Testis (tissue), 2 donors: ENCODE results near the gene SBF1.

ENCODE experiments used
- POLR2A ChIP-seq: fragments of 450-650 bp; IDR thresholded peaks from one replicate; pipeline ENCODE4 v1.6.1; 2017; ENCODE audit warnings: antibody characterized with exemption, mild to moderate bottlenecking, moderate library complexity
- TF ChIP-seq, protein P1 (sequence below), 3 experiments: fragments of 450-650 bp in 2 of 3; fragments of 200-600 bp in 1 of 3; sonication (generic) in 1 of 3; IDR thresholded peaks; one replicate each; pipeline ENCODE4 v1.5.1; 2016 to 2019; ENCODE audit warnings: antibody characterized with exemption in 3 of 3, mild to moderate bottlenecking in 2 of 3, moderate library complexity in 1 of 3

DNA sequence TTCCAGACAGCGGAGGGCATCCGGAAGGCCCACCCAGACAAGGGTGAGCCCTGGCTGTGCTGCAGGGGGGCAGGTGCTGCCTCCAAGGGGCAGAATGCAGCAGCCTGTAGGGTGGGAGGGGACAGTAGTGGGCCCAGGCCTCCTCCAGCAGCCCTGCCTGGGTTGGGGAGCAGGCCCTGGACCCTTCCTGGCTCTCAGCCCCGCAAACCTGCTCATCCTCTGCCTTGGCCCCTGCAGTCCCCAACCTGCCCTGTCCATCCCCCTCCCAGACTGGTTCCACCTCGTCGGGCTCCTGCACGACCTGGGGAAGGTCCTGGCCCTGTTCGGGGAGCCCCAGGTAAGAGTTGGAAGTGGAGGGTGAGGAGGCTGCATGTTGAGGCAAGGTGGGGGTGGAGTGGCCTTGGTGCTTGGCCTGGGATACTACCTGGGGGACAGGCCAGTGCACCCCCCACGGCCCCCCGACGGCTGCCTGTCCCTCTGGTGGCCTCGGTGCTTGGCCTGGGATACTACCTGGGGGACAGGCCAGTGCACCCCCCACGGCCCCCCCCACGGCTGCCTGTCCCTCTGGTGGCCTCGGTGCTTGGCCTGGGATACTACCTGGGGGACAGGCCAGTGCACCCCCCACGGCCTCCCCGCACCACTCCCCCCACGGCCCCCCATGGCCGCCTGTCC is 13.3 kb upstream of the SBF1 start:
- TF ChIP-seq, protein P1, sequence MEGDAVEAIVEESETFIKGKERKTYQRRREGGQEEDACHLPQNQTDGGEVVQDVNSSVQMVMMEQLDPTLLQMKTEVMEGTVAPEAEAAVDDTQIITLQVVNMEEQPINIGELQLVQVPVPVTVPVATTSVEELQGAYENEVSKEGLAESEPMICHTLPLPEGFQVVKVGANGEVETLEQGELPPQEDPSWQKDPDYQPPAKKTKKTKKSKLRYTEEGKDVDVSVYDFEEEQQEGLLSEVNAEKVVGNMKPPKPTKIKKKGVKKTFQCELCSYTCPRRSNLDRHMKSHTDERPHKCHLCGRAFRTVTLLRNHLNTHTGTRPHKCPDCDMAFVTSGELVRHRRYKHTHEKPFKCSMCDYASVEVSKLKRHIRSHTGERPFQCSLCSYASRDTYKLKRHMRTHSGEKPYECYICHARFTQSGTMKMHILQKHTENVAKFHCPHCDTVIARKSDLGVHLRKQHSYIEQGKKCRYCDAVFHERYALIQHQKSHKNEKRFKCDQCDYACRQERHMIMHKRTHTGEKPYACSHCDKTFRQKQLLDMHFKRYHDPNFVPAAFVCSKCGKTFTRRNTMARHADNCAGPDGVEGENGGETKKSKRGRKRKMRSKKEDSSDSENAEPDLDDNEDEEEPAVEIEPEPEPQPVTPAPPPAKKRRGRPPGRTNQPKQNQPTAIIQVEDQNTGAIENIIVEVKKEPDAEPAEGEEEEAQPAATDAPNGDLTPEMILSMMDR (IDR thresholded peaks at IDR 0.05) = no peak
- no peak for TF ChIP-seq POLR2A
